Naive B cell (primary cell): ENCODE results near the gene ATP11A. TPM values are rescaled to one million over a fixed set of nuclear protein-coding genes. Genes with fewer than 3 reads are reported as not detected.
"Not testable (repeated sequence)": the region's sequence is repeated elsewhere in the genome, so short reads cannot be mapped to it uniquely, and the experiment has no call there.

ENCODE experiments used
- ATAC-seq, 2 donors: fragments of 150-1000 bp; cut with Tn5 transposase; 2 replicates each; pipeline ENCODE4 v1.10.0; 2021; ENCODE audit warnings: low read depth in 2 of 2, mild to moderate bottlenecking in 2 of 2, moderate library complexity in 2 of 2
- DNase-seq: peaks from one replicate; pipeline ENCODE4 v3.0.0; 2022
- H3K27ac Mint-ChIP-seq, 6 donors: one replicate each; pipeline ENCODE4 v1.8.0; 2020 to 2022; ENCODE audit warnings: mild to moderate bottlenecking in 6 of 6, mixed read lengths in 6 of 6, moderate library complexity in 5 of 6, inconsistent platforms in 2 of 6
- H3K27me3 Mint-ChIP-seq, 3 donors: one replicate each; pipeline ENCODE4 v1.8.0; 2021 to 2022; ENCODE audit warnings: mixed read lengths in 3 of 3, mild to moderate bottlenecking in 1 of 3
- H3K36me3 Mint-ChIP-seq, 2 donors: one replicate each; pipeline ENCODE4 v1.8.0; 2020 to 2022; ENCODE audit warnings: mixed read lengths in 2 of 2, inconsistent platforms in 1 of 2, mild to moderate bottlenecking in 1 of 2
- H3K4me1 Mint-ChIP-seq, 3 donors: one replicate each; pipeline ENCODE4 v1.8.0; 2020 to 2022; ENCODE audit warnings: mixed read lengths in 3 of 3, inconsistent platforms in 1 of 3, mild to moderate bottlenecking in 1 of 3, moderate library complexity in 1 of 3
- H3K4me3 Mint-ChIP-seq, 8 donors: one replicate each; pipeline ENCODE4 v1.8.0; 2020 to 2022; ENCODE audit warnings: mild to moderate bottlenecking in 8 of 8, mixed read lengths in 8 of 8, moderate library complexity in 8 of 8, inconsistent platforms in 2 of 8
- H3K9me3 Mint-ChIP-seq, 7 donors: one replicate each; pipeline ENCODE4 v1.8.0; 2020 to 2022; ENCODE audit warnings: mixed read lengths in 7 of 7, mild to moderate bottlenecking in 5 of 7, inconsistent platforms in 2 of 7, moderate library complexity in 1 of 7
- polyA plus RNA-seq, 6 donors: library from polyadenylated mRNA; unstranded; fragments of 300-500 nt; fragmentation: Illumina TruSeq; gene quantifications; one replicate each; pipeline ENCODE4 v1.2.3, GENCODE V29; 2021; ENCODE audit warnings: low read depth in 6 of 6

Gene ATP11A
- polyA plus RNA-seq, 6 donors from 2014 or later: 7.9 to 23.3 (median 12.9) TPM

DNA sequence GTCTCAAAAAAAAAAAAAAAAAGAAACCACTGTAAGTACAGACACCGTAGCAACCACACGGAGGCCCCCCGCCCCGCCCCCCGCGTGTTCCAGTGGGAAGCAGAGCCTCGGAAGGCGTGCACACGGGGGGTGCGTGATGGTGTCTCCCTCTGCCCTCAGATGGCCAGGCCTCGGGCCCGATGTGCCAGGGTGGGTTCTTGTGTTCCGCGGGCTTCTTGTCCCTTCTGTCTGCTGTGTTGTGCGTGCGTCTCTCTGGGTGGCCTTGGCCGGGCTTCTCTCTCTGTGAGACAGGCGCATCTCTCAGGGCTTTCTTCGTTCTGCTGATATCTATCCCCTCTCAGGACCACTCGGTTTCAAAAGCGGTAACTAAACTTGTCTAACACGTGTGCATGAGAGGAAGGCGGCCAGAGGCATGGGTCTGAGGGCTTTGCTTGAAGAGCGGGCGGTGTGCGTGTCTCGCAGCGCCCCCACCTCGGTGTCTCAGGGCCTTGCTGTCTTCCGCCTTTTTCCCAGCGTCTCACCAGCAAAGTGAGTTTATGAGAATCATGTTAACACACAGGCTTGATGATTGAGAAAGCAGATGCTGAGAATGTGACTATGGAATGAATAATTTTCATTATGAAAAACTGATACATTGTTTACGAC lies 12.6 kb downstream of the ATP11A start:
- peaks cover 0 to 5% (median 4%) of the 10 kb centered on the region in 3 donors for H3K4me1 Mint-ChIP-seq
- no peaks in the 10 kb centered on the region for H3K36me3 Mint-ChIP-seq
- ATAC-seq (no peak), DNase-seq (no peak)
- H3K4me3 Mint-ChIP-seq: no peak overlapping the region
- H3K27me3 Mint-ChIP-seq: no peaks in the 10 kb centered on the region
- H3K27ac Mint-ChIP-seq: no peak overlapping the region
- H3K9me3 Mint-ChIP-seq: no peaks in the 10 kb centered on the region

DNA sequence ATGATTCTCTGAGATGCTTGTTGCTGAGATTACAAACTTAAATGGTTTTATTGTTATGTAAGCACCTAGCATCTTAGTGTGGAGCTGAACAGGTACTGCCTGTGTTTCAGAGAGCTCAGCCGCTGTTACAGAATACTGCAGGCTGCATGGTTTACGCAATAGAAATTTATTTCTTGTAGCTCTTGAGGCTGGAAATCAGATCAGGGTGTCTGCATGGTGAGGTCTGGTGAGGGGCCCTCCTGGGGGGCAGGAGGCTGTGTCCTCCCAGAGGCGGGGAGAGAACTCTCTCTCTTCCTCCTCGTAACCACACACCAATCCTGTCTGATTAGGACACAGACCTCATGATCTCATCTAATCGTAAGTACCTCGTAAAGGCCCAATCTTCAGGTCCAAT lies 13.1 kb downstream of the ATP11A start:
- H3K27ac Mint-ChIP-seq: no peak overlapping the region
- no peak for ATAC-seq

DNA sequence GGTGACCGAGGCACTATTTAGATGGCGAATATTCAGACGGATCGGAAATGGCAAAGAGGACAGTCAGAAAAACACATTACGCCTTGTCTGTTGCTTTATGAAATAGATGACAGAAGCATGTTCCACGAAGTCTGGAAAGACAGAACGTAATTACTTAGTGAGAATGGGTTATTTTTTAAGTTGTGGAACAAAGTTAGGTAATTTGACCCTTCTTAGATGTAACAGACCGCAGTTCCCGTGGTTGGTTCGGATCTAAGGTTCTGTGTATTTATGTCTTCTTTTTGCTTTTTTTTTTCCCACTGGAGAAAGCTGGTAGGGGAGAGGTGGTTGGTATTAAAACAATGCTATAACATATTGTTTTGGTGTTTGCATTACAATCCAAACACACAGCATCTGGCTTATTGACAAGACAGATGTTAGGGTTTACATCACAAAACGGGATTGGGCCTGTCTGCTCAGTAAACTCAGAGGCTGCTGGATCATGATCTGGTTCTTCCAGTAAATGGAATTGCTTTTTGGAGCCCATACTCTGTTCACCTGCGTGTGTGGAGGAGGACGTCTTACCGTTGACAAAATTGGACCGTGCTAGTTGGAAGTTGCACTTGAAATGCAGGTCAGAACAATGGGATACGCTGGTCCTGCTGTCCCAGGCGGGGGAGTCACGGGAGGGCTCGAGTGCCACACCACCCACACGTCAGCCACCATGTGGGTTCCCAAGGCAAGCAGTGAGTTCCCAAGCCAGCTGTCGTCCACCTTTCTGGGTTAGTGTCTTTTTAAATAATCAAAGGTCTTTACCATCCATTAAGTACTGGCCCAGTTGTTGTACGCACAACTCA lies 13.8 kb downstream of the ATP11A start:
- Mint-ChIP-seq H3K27me3 (no peaks in the 10 kb centered on the region), H3K9me3 (no peaks in the 10 kb centered on the region), H3K4me3 (no peak overlapping the region), H3K4me1 (peaks cover 0 to 5% (median 4%) of the 10 kb centered on the region in 3 donors), H3K27ac (peak overlapping the region in 1 of 6 donors; percentile 44), H3K36me3 (no peaks in the 10 kb centered on the region)
- DNase-seq (no peak), ATAC-seq (no peak)

More for the DNA sequence above, 13.1 kb downstream of the ATP11A start:
- Mint-ChIP-seq H3K9me3 (no peaks in the 10 kb centered on the region), H3K27me3 (no peaks in the 10 kb centered on the region), H3K36me3 (no peaks in the 10 kb centered on the region), H3K4me3 (no peak overlapping the region), H3K4me1 (peaks cover 0 to 5% (median 4%) of the 10 kb centered on the region in 3 donors)
- no peak for DNase-seq

DNA sequence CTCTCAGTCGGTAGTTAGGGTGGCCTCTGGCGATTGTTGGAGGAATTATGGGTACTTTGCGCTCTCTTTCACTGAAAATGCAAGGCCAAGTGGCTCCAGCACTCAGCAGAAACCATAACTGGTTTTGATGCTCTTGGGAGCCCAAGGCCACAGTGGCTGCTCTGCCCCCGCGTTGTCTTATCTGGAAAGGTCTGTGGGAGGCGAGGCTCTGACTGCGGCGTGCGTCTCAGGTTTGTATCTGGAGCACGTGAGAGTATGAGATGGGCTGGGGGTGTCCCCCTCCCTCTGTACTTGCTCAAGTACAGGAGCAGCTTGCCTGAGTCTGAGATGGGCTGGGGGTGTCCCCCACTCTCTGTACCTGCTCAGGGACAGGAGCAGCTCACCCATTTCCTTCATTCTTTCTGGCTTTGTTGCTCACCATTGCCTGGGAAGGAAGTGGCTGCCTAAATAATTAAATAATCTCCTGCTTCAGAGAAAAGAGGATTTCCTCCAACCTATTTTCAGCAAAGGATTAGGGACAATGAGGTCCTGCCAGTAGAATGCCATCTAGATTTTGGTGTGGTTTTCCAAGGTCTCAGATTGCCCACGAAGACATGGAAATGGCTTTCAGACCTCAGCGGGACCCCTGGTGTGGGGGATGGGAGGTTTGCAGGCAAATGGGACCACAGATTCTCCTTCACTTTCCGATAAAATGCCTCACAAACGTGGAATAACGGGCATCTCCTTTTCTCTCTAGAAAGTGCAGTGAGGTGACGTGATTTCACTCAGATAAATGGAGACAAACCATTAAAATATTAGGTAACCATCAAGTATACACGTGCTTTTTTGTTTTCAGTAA lies 14.7 kb downstream of the ATP11A start:
- H3K4me1 Mint-ChIP-seq: peaks cover 0 to 5% (median 4%) of the 10 kb centered on the region in 3 donors
- no peaks in the 10 kb centered on the region for H3K27me3 Mint-ChIP-seq
- no peak overlapping the region for H3K27ac Mint-ChIP-seq
- no peak for DNase-seq
- H3K9me3 Mint-ChIP-seq: no peaks in the 10 kb centered on the region
- peak overlapping the region in 1 of 8 donors; percentile 15 for H3K4me3 Mint-ChIP-seq
- ATAC-seq: no peak
- H3K36me3 Mint-ChIP-seq: no peaks in the 10 kb centered on the region

DNA sequence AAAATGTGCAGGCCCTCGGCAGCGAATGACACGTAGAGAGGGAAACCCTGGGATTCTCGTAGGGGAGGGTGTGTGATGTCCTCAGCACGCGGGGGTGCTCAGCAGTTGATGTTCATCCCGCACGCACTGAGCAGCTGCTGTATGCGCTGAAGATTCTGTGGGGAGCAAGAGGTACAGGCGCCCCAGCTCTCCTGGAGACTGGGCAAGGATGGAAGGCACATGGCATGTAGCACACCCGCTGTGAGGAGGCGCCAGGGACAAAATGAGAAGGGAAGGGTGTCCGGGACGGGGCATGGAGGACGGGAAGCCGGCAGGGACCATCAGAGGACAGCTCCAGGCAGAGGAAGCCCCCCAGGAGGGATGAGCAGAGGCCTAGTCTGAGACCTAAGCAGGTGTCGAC lies 15.4 kb downstream of the ATP11A start:
- DNase-seq (no peak), ATAC-seq (no peak)
- no peaks in the 10 kb centered on the region for H3K27me3 Mint-ChIP-seq
- no peak overlapping the region for H3K27ac Mint-ChIP-seq
- H3K4me1 Mint-ChIP-seq: peaks cover 0 to 5% (median 4%) of the 10 kb centered on the region in 3 donors
- no peaks in the 10 kb centered on the region for H3K9me3 Mint-ChIP-seq
- no peaks in the 10 kb centered on the region for H3K36me3 Mint-ChIP-seq
- no peak overlapping the region for H3K4me3 Mint-ChIP-seq

DNA sequence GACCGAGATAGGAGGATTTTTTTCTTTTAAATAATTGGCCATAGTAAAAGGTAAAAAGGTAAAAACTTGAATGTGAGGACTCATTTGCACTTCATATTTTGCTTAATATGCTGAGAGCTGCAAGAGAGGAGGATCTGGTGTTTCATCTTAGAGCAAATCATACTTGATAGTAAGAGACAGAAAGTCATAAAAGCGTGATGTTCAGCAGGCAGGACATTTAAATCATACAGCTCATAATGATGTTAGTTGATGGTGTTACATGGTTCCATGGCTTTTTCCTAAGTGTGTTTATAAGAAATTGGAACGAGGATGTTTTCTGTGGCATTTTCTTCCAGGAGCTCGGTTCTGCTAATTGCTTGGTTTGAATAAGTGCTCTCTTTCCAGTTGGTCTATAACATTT lies 16.3 kb downstream of the ATP11A start:
- DNase-seq (no peak), ATAC-seq (no peak)
- peaks cover 3 to 8% (median 4%) of the 10 kb centered on the region in 3 donors for H3K4me1 Mint-ChIP-seq
- H3K27me3 Mint-ChIP-seq: no peaks in the 10 kb centered on the region
- H3K36me3 Mint-ChIP-seq: no peaks in the 10 kb centered on the region
- H3K27ac Mint-ChIP-seq: no peak overlapping the region
- no peak overlapping the region for H3K4me3 Mint-ChIP-seq
- H3K9me3 Mint-ChIP-seq: no peaks in the 10 kb centered on the region

DNA sequence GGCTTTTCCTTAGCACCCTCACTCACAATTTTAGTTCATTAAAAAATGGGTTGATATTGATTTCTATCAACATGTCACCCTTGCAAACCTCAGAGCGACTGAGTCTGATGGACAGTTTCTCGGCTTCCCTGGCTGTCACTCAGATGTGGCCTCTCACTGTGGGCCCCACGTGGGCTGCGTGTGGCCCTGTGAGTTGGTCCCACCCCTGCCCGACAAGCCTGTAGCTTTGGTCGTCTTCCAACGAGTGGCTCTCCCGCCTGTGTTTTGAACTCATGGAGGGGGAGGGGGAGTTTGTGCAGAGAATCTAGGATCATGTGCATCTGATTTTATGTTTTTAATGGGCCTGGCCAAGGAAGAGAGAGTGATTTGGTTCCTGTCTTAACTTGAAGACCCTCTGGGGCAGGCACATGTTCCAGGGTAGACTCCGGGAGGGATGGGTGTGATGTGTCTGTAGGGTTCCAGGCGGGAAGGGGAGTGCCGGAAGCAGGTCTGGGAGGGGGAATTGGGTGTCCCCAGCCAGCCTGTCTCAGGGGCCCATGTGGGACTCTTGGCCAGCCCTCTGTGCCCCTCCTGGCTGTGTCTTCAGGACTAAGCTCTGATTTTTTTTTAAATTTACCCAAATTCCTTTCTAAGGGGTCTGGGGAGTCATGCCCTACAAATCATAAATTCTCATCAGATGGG lies 18.9 kb downstream of the ATP11A start:
- H3K4me3 Mint-ChIP-seq: no peak overlapping the region
- no peaks in the 10 kb centered on the region for H3K36me3 Mint-ChIP-seq
- H3K27ac Mint-ChIP-seq: no peak overlapping the region
- no peak for DNase-seq
- H3K9me3 Mint-ChIP-seq: no peaks in the 10 kb centered on the region
- peaks cover 7 to 25% (median 14%) of the 10 kb centered on the region in 3 donors for H3K4me1 Mint-ChIP-seq
- no peak for ATAC-seq
- no peaks in the 10 kb centered on the region for H3K27me3 Mint-ChIP-seq

DNA sequence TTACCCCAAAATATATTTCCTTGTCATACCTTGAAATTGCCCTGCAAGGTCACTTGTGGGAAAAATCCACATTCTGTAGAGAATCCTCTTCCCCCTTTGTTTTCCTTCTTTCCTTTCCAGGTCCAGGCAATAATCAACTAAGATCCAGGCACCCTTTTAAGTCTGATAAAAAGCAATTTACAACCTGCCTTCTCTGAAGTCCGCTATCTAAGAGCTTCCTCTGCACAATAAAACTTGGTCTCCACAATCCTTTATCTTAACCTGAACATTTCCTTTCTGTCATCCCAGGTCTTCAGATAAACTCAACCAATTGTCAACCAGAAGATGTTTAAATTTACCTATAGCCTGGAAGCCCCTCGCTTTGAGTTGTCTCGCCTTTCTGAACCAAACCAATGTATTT lies 19.5 kb downstream of the ATP11A start:
- H3K4me3 Mint-ChIP-seq, H3K27me3 Mint-ChIP-seq, H3K9me3 Mint-ChIP-seq, H3K36me3 Mint-ChIP-seq, DNase-seq, ATAC-seq: not testable (repeated sequence)
- Mint-ChIP-seq H3K27ac (peak overlapping the region in 1 of 6 donors; percentile 24), H3K4me1 (peaks cover 10 to 26% (median 16%) of the 10 kb centered on the region in 3 donors)

DNA sequence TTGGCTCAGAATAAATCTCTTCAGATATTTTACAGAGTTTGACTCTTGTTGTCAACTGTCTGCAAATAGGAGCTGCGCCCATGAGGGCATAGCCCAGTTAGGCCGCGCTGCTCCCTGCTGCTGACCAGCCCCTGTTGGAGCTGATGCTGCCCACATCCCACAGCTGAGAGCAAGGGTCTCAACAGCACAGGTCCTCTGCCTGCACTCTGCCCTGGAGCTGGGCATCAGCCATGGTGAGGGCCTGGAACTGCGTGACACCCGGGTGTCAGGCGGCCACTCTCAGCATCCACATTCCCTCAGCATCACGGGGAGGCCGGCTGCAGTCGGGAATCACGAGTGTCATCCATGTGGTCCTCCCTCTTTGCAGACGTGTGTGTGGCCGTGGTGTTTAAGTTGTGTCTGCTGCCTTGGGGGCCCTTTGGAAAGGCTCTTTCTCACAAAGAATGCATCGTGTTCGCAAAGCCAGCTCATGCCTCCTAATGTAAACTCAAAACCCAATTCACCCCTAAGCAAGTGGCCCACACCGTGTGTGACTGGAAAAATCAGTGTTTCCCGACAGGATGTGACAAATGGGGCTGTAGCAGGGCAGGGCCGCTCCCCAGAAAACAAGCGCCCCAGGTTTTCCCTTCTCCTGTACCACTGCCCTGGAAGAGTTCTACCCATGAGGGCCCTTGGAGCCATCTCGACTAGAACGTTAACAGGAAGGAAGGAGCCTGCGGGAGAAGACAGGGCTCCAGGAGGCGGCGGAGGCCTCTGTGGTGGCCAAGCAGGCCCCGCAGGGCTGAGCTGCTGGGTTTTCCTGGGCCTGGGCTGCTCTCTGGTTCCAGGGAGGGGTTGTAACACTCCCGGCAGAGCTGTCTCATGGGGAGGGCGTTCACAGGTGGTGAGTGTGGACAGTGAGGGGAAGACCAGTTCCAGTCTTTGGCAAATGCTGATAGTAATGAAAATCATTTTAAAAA lies 20.3 kb downstream of the ATP11A start:
- H3K27ac Mint-ChIP-seq: no peak overlapping the region
- no peaks in the 10 kb centered on the region for H3K27me3 Mint-ChIP-seq
- DNase-seq: no peak
- no peak for ATAC-seq
- no peak overlapping the region for H3K4me3 Mint-ChIP-seq
- H3K36me3 Mint-ChIP-seq: peaks cover 0 to 8% of the 10 kb centered on the region in 2 donors
- peaks cover 16 to 32% (median 17%) of the 10 kb centered on the region in 3 donors for H3K4me1 Mint-ChIP-seq
- H3K9me3 Mint-ChIP-seq: no peaks in the 10 kb centered on the region

DNA sequence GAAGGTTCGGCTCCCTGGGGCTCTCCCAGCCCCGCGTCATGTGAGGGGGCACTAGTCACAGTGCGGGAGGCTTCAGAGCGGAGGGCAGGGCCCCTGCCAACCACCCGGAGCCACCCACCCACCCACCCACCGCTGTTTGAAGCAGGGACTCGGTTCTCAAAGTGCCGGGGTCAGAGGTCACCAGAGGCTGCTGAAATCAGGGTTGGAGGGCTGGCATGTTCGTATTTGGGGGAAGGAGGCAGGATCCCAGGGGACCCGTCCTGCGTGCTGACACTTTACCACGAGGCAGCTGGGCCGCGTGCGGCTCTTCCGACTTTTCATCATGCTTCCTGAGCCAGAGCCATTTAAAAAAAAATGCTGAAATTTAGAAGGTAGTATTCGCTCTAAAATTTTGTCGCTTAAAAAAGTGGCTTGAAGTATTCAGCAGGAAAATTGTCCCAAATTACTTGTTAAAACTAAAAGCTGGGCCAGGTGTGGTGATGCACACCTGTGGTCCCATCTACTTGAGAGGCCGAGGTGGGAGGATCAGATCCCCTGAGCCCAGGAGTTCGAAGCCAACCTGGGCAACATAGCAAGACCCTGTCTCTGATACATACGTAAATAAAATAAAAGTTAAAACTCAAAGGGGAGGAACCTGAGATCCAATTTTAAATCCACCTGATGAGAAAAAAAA lies 21.2 kb downstream of the ATP11A start:
- peaks cover 0 to 9% of the 10 kb centered on the region in 2 donors for H3K36me3 Mint-ChIP-seq
- no peak for ATAC-seq
- H3K27me3 Mint-ChIP-seq: no peaks in the 10 kb centered on the region
- peaks cover 17 to 40% (median 22%) of the 10 kb centered on the region in 3 donors for H3K4me1 Mint-ChIP-seq
- H3K9me3 Mint-ChIP-seq: no peaks in the 10 kb centered on the region
- no peak overlapping the region for H3K4me3 Mint-ChIP-seq
- H3K27ac Mint-ChIP-seq: peak overlapping the region in 1 of 6 donors; percentile 34
- no peak for DNase-seq

DNA sequence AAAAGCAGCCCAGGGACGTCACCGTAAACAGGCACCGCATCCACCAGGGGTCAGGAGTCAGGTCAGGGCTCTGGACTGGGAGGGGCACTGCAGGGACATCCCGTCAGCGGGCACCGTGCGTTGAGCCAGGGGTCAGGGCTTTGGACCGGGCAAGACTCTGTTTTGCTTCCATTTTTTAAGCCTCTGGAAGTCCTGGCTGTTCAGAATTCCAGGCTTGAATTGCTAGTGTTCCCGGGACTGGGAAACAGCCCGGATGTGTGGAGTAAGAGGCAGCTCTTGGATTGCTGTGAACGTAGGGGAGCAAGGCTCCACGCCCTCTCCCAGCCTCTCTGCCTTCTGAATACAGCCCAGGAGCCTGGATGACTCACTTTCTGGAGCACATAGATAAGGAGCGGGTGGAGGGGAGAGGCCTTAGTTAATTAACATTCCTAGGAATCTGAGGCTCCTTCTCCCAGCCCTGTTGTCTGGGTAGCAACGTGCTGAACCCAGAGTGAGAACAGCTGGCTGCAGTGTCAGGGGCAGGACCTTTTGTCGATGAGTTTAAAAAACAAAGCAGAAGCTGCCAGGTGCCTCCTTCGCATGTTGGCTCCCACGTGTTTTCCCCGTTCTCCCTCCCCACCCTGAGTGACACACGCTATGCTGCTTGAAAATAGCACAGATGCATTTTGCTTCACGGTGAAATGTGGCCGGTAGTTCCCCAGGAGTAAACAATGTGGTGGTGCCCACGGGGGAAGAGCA lies 21.9 kb downstream of the ATP11A start:
- Mint-ChIP-seq H3K9me3 (no peaks in the 10 kb centered on the region), H3K4me1 (peaks cover 17 to 43% (median 22%) of the 10 kb centered on the region in 3 donors), H3K27me3 (no peaks in the 10 kb centered on the region), H3K4me3 (peak overlapping the region in 2 of 8 donors; percentile 40 to 52), H3K36me3 (peaks cover 0 to 9% of the 10 kb centered on the region in 2 donors), H3K27ac (peak overlapping the region in 4 of 6 donors; percentile 28 to 52 (median 50))
- no peak for DNase-seq
- peak; percentile 64 to 72 for ATAC-seq
